HG03025 (cell line): ENCODE data around the gene SPINK6.

Experiments used
- ATAC-seq: cut with Tn5 transposase; IDR thresholded peaks from one replicate; pipeline ENCODE4 v1.9.1; 2021; ENCODE audit warnings: mild to moderate bottlenecking, moderate library complexity; ENCODE audit not compliant: unreplicated experiment, low FRiP score

The SPINK6 gene, protein sequence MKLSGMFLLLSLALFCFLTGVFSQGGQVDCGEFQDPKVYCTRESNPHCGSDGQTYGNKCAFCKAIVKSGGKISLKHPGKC

GRCh38 chr5:148202531-148203203 lies at the start of gene SPINK6:
Gene SPINK6 (plus strand): TSS chr5:148203042. CDS start chr5:148203097, 55 bp downstream.
- no peak for ATAC-seq

DNA sequence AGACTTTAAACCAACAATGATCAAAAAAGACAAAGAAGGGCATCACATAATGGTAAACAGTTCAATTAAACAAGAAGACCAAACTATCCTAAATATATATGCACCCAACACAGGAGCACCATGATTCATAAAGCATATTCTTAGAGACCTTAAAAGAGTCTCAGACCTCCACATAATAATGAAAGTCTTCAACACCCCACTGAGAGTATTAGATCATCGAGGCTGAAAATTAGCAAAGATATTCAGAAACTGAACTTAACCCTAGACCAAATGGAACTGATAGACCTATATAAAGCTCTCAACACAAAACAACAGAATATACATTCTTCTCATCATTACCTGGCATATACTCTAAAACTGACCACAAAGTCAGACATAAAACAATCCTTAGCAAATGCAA lies 46.2 kb upstream of the SPINK6 start:
- ATAC-seq = no peak

DNA sequence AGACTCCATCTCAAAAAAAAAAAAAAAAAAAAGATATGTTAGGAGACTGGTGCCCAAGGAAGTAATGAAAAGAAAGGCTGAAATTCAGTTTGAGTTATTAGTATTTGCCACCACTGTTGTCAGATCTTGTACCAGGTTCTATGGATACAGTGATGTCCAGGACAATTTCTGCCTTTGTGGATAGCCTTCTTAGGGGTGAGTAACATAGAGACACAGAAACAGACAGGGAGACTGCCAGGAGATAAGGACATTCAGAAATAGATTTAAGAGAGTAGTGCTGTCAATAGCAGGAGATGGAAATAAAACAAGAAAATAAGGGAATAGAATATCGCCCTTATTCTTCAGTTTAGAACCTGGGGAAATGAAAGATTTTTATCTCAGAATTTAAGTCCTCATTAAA lies 40.8 kb upstream of the SPINK6 start:
- ATAC-seq = no peak

DNA sequence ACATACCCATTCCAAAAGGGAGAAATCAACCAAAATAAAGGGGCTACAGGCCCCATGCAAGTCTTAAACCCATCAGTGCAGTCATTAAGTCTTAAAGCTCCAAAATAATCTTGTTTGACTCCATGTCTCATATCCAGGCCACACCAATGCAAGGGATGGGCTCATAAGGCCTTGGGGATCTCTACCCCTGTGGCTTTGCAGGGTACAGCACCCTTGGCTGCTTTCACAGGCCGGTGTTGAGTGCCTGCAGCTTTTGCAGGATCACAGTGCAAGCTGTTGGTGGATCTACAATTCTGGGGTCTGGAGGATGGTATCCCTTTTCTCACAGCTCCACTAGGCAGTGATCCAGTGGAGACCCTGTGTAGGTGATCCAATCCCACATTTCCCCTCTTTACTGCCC lies 39.5 kb upstream of the SPINK6 start:
- ATAC-seq = no peak

- no peak for ATAC-seq
These were observed 36.1 kb upstream of the SPINK6 start for GRCh38 chr5:148166550-148167283.

- no peak for ATAC-seq
These were observed 34.6 kb upstream of the SPINK6 start, which contains the start of gene SPINK14 for GRCh38 chr5:148168246-148168645. Gene SPINK14 (plus strand): TSS chr5:148168546. CDS start chr5:148169733, 1,187 bp downstream.

GRCh38 chr5:148172377-148172776 lies 30.5 kb upstream of the SPINK6 start:
- ATAC-seq = no peak

- no peak for ATAC-seq
These were observed 26.4 kb upstream of the SPINK6 start for GRCh38 chr5:148176480-148176879.

DNA sequence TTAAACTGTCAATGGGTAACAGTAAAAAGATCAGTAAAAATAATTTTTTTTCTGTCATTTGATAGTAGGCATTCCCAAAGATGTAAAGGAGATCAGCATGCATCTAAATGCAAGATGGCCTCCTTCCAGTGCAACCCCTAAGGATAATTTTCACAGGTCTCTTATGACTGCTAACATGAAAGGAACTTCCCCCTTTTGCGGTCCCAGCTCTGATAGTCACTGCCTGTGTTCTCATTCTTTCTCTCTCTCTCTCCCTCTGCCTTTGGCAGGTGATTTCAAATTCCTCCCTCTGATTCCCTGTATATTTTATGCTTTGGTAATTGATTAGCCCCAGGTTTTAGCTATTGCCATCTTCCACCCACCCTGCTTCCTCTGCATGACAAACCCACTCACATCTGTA lies 25.6 kb upstream of the SPINK6 start:
- no peak for ATAC-seq

DNA sequence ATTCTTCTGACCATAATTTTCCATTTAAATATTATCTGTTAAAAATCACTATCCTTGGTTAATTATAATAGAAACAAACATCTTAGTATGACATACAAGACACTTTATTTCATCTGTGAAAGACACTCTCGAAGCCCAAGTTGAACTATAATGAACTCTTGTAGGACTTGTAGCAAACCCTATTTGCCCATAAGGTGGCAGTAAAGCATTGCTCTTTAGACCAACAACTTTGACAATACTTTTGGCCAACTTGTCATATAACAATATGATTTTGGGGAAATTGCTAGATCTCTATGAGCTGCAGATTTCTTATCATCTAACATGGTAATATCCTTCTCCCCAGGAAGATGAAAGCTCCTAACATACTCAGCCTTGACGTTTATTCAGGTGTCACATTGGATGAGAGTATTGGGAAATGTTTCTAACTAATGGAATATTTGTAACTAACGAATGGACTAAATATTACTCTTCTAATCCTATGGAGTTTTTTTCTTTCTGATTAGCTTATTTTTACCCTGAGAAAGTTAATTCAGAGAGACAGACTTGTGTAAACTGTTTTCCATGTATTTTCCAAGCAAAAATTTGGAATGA lies 23.5 kb upstream of the SPINK6 start:
- ATAC-seq = no peak

DNA sequence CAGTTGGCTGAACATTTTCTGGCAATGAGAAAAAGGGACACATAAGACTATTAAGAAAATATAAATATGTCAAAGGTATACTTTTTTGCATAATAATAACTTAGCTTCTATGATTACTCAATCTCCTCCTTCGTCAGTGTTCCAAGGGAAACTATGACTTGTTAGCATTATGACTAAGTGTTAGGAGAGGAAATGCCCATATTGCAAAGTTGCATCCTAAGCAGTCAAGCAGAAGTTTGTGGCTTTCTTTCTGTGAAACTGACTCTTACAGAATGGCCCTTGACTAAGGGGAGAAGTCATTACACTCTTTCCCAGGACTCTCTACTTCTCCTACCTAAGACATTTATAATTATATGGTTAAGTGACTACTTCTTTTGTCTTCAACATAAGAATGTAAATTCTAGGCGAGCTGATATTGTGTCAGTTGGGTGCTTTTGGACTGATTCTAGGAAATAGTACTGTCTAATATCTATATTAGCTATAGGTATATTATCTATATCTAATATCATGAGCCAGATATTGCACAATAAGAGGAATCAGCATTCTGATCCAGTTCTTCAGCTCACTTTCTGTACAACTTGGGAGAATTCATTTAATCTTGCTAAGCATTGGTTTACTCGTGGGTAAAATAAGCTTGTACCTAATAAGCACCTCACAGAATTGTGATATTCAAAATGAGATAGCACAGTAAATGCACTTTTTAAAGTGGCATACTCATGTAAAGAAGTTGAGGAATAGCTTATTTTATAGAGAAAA lies 16.4 kb upstream of the SPINK6 start:
- no peak for ATAC-seq

- no peak for ATAC-seq
These were observed 11.8 kb upstream of the SPINK6 start for GRCh38 chr5:148191010-148191409.

- ATAC-seq = no peak
These were observed 9.6 kb upstream of the SPINK6 start for GRCh38 chr5:148193202-148193601.

DNA sequence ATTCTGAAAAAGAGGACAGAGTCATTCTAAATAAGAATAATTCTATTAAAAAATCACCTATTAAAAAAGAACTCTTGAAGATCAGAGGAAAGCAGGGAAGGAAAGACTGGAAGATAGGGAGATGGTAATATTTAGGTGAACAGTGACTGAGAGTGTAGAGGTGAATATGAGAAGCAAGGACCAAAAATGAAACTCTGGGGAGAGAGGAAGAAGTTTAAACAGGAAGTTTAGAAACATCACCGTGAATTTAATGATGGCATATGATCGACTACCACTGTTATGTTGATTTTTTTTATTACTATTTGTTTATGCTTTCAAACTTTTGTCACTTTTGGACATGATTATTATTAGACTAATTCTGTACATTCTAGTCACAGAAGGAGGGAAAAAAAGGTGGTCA lies 1.7 kb upstream of the SPINK6 start:
- ATAC-seq = no peak

DNA sequence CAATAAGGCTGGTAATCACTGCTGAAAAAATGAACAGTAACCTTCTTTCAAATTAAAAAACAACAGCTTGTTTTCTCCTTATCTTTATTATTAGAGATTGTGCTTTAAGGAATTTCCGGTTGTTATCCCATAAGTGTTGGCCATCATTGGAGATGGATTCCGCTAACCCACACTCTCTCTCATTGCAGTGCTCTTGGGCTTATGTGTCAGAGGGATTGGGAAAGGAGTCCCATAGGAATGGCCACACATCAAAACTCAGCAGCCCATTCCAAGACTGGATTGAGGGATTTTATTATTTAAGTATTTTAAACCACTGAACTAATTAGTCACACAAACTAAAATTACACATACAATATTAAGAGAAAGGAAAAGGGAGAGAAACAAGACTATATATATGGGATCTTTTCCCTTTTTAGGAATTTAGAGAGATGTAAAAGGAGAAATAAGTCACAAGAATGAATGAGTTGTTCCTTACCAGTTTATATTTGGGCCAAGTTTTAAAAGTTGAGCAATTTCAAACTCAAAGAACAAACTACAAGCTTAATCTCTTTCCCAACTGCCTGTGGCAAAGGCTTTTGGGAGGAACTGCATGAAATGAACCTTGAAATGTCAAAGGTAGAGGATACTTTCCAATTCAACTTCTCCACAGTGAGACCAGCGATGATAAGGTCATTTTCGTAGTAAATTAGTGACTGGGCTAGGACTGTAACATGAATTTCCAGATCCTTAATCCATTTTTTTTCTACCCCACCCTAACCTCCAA lies 2.4 kb downstream of the SPINK6 start:
- ATAC-seq = no peak

GRCh38 chr5:148205865-148206264 lies 3.0 kb downstream of the SPINK6 start:
- no peak for ATAC-seq

DNA sequence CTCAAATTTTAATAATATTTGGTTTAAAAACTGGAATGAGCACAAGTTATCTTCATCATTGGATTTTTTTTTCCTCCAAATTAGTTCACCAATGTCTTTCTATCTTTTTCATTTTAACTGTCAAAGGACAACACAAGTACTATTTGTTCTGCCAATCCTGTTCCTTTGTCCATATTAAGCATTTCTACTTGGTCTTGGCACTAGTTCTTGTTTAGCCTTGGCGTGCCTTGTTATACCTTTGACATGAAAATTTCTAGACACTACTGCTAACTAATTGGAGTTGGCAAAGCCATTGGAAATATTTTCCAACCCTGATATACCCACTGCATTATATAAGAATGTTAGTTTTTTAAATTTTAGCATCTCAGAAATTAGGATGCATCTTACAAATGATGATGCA lies 3.8 kb downstream of the SPINK6 start:
- ATAC-seq = no peak

- ATAC-seq = no peak
These were observed 5.4 kb downstream of the SPINK6 start for GRCh38 chr5:148208226-148208625.

DNA sequence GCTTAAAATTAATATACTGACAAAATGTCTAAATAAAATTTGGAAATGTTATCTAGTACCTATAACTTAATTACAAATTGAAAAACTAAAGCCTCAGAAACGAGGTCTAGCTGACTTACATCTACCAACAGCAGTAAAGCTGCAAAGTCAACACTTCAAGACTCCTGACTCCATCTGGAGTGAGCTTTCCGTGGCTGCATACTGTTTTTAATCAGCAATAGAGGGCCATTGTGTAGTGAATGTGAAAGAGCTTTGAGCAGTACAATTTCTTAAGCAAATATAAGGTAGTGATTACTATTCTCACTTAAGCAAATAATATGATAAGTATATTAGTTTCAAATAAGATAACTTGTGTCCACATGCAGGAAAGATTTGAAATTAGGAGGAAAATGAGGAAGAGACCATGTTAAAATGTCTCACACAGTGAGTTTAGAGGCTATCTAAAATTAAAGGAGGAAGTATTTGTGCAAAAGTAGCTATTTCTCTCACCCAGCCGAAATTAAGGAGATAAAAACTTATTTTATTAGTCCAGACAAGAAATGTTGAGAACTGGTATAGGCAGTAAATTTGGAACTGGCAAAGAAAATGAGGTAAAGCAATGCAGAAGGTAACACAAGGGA lies 6.4 kb downstream of the SPINK6 start:
- no peak for ATAC-seq
